ENCODE results near the gene ATP8A2.
"Not testable (repeated sequence)": the region's sequence is repeated elsewhere in the genome, so short reads cannot be mapped to it uniquely, and the experiment has no call there.

The ATP8A2 gene

DNA sequence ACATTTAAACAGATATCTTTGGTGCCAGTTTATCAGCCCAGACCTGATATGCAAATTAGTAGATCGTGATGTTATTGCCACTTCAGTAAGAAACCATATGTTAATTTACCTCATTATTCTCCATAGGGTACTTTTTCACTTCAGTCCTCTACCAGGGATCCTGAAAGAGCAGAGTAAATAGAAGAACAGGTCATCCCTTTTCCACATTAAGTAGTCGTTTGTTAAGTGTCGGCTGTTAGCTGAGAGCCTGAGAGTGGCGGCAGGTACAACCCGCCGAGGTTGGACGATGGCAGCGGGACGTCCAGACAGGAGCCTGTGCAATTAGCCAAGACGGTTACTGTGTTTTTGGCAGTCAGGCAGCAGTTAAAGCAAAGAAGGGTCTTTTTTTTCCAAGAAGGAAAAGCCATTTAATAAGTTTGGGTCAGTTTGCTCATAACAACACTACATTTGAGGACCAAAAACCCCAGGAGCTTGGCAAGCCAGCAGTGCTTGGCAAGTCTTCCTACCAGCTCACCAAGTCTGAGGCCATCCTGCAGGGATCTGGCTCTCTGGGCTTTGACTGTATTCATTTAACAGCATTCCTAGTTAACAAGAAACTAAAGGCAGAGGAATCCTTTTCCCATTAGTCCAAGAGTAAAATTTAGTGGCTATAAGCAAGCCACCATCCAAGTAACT, 448.2 kb downstream of the ATP8A2 start:
- H3K36me3 ChIP-seq (ENCODE audit: control insufficient read depth in 2 of 2, insufficient read depth in 2 of 2, low read length in 2 of 2): no peaks in the 10 kb centered on the region
- no peaks in the 10 kb centered on the region for H3K4me1 ChIP-seq (ENCODE audit: control insufficient read depth in 2 of 2, insufficient read depth in 2 of 2, low read length in 2 of 2)
- H3K27ac ChIP-seq (ENCODE audit: low read depth in 2 of 2, low read length in 2 of 2): no peak overlapping the region
- no peaks in the 10 kb centered on the region for H3K9me3 ChIP-seq (ENCODE audit: control insufficient read depth in 2 of 2, low read length in 2 of 2)
- H3K27me3 ChIP-seq (ENCODE audit: control insufficient read depth in 2 of 2, insufficient read depth in 2 of 2, low read length in 2 of 2): no peaks in the 10 kb centered on the region
- H3K9ac ChIP-seq (ENCODE audit: low read depth in 1 of 2, low read length in 2 of 2): no peak overlapping the region
- H3K4me3 ChIP-seq (ENCODE audit: low read length in 2 of 2): no peak overlapping the region

DNA sequence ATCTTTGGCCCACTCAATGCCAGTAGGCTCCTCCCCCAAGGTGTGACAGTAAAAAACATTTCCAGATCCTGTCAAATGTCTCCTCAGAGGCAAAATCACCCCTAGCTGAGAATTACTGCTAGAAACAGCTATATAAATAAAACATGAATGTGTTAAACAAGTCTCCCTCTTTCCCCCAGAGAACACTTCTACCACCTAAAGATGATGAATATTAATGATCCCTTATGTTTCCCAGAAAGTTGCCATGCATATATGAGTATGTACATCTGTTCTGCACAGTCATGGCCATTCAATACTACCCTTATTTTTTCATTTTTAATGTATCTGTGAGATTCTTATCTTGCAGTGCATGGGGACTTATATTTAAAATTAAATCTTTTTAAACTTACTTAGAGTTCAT, 450.0 kb downstream of the ATP8A2 start:
- Histone ChIP-seq H3K27ac (ENCODE audit: low read depth in 2 of 2, low read length in 2 of 2) (no peak overlapping the region), H3K36me3 (ENCODE audit: control insufficient read depth in 2 of 2, insufficient read depth in 2 of 2, low read length in 2 of 2) (no peaks in the 10 kb centered on the region), H3K4me1 (ENCODE audit: control insufficient read depth in 2 of 2, insufficient read depth in 2 of 2, low read length in 2 of 2) (no peaks in the 10 kb centered on the region), H3K9me3 (ENCODE audit: control insufficient read depth in 2 of 2, low read length in 2 of 2) (no peaks in the 10 kb centered on the region), H3K4me3 (ENCODE audit: low read length in 2 of 2) (no peak overlapping the region), H3K27me3 (ENCODE audit: control insufficient read depth in 2 of 2, insufficient read depth in 2 of 2, low read length in 2 of 2) (no peaks in the 10 kb centered on the region), H3K9ac (ENCODE audit: low read depth in 1 of 2, low read length in 2 of 2) (no peak overlapping the region)

DNA sequence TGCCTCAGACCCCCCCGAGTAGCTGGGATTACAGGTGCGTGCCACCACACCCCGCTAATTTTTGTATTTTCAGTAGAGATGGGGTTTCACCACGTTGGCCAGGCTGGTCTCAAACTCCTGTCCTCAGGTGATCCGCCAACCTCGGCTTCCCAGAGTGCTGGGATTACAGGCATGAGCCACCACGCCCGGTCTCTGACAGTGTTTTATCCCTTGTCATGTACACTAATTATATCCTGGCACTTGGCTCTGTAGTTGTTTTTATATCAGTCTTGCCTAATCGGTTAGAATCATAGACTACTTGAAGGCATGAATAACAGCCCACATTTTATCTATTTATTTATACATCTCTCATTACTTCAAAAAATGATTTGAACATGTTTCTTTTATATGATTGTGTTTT, 455.4 kb downstream of the ATP8A2 start:
- H3K27me3 ChIP-seq (ENCODE audit: control insufficient read depth in 2 of 2, insufficient read depth in 2 of 2, low read length in 2 of 2); H3K36me3 ChIP-seq (ENCODE audit: control insufficient read depth in 2 of 2, insufficient read depth in 2 of 2, low read length in 2 of 2); H3K4me3 ChIP-seq (ENCODE audit: low read length in 2 of 2); H3K4me1 ChIP-seq (ENCODE audit: control insufficient read depth in 2 of 2, insufficient read depth in 2 of 2, low read length in 2 of 2); H3K9me3 ChIP-seq (ENCODE audit: control insufficient read depth in 2 of 2, low read length in 2 of 2); H3K27ac ChIP-seq (ENCODE audit: low read depth in 2 of 2, low read length in 2 of 2); H3K9ac ChIP-seq (ENCODE audit: low read depth in 1 of 2, low read length in 2 of 2): not testable (repeated sequence)

DNA sequence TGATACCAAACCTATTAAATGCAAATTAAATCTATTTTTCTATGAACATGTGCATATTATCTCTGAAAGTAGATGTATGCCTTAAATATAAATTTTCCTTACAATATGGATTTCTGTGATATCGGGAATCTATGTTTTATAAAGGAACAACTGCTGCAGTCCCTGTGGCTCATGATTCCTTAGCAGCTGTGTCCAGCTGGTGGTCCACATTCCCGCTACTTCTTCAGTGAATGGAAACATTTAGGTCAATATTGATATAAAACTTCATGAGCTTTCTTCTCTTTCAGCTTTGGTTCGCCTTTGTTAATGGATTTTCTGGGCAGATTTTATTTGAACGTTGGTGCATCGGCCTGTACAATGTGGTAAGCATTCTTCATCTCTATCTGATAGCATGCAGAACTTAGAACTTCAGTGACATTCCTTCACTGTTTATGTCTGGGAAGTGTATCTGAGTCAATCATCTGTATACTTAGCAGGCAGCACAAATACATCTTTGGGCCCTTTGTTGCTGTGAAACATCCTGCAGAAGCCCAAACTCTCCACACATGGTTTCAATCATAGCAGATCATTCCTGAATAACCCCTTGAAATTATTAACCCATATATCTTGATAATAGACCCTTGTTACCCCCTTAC, 456.2 kb downstream of the ATP8A2 start:
- Histone ChIP-seq H3K9ac (ENCODE audit: low read depth in 1 of 2, low read length in 2 of 2) (no peak overlapping the region), H3K27me3 (ENCODE audit: control insufficient read depth in 2 of 2, insufficient read depth in 2 of 2, low read length in 2 of 2) (no peaks in the 10 kb centered on the region), H3K27ac (ENCODE audit: low read depth in 2 of 2, low read length in 2 of 2) (no peak overlapping the region), H3K9me3 (ENCODE audit: control insufficient read depth in 2 of 2, low read length in 2 of 2) (no peaks in the 10 kb centered on the region), H3K4me1 (ENCODE audit: control insufficient read depth in 2 of 2, insufficient read depth in 2 of 2, low read length in 2 of 2) (no peaks in the 10 kb centered on the region), H3K4me3 (ENCODE audit: low read length in 2 of 2) (no peak overlapping the region), H3K36me3 (ENCODE audit: control insufficient read depth in 2 of 2, insufficient read depth in 2 of 2, low read length in 2 of 2) (no peaks in the 10 kb centered on the region)

DNA sequence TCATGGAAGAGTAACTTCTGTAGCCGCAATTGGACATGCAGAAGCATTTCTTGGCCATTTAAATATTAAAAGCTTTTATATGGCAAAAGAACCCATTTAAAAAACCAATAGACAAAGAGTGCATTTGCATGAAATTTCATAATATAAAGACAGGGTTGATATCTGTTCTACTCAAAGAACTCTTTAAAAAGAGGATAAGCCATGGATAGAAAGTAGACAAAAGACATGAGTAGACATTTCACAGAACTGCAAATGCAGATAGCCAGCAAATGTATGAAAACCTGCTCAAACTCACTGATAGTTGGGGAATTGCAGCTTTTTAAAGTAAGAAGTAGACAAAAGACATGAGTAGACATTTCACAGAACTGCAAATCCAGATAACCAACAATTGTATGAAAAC, 462.0 kb downstream of the ATP8A2 start:
- no peaks in the 10 kb centered on the region for H3K4me1 ChIP-seq (ENCODE audit: control insufficient read depth in 2 of 2, insufficient read depth in 2 of 2, low read length in 2 of 2)
- no peaks in the 10 kb centered on the region for H3K9me3 ChIP-seq (ENCODE audit: control insufficient read depth in 2 of 2, low read length in 2 of 2)
- no peak overlapping the region for H3K4me3 ChIP-seq (ENCODE audit: low read length in 2 of 2)
- H3K27me3 ChIP-seq (ENCODE audit: control insufficient read depth in 2 of 2, insufficient read depth in 2 of 2, low read length in 2 of 2): no peaks in the 10 kb centered on the region
- H3K27ac ChIP-seq (ENCODE audit: low read depth in 2 of 2, low read length in 2 of 2): no peak overlapping the region
- no peaks in the 10 kb centered on the region for H3K36me3 ChIP-seq (ENCODE audit: control insufficient read depth in 2 of 2, insufficient read depth in 2 of 2, low read length in 2 of 2)
- no peak overlapping the region for H3K9ac ChIP-seq (ENCODE audit: low read depth in 1 of 2, low read length in 2 of 2)

DNA sequence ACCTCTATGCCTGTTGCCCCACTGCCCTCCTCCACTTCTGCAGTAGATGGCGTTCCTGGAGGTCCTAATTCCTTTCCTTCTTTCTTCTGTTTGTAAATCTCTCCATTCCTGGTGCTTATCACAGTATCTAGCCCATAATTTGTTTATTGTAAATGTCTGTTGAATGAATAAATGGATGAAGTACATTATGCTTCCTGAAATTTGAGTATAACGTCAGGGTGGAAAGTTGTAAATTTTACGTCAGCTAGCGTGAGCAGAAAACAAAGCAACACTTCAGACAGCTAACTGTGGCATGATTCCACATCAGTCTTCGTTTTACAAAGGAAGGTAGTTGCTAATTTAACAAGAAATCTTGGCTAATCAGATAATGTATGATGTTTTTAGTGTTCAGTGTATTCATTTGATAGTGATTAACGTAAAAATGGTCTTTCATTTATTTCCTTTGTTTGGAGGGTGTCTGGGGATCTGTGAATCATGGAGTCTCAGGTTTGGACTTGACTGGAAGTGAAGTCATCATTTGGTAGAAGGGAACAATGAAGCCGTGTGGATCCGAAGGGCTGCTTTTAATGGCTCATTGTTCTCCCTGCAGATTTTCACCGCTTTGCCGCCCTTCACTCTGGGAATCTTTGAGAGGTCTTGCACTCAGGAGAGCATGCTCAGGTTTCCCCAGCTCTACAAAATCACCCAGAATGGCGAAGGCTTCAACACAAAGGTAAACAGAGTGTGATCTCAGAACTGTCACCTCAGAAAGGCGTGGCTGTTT, 465.0 kb downstream of the ATP8A2 start:
- Histone ChIP-seq H3K27ac (ENCODE audit: low read depth in 2 of 2, low read length in 2 of 2) (no peak overlapping the region), H3K4me3 (ENCODE audit: low read length in 2 of 2) (no peak overlapping the region), H3K4me1 (ENCODE audit: control insufficient read depth in 2 of 2, insufficient read depth in 2 of 2, low read length in 2 of 2) (no peaks in the 10 kb centered on the region), H3K9me3 (ENCODE audit: control insufficient read depth in 2 of 2, low read length in 2 of 2) (no peaks in the 10 kb centered on the region), H3K36me3 (ENCODE audit: control insufficient read depth in 2 of 2, insufficient read depth in 2 of 2, low read length in 2 of 2) (no peaks in the 10 kb centered on the region), H3K27me3 (ENCODE audit: control insufficient read depth in 2 of 2, insufficient read depth in 2 of 2, low read length in 2 of 2) (no peaks in the 10 kb centered on the region), H3K9ac (ENCODE audit: low read depth in 1 of 2, low read length in 2 of 2) (no peak overlapping the region)

DNA sequence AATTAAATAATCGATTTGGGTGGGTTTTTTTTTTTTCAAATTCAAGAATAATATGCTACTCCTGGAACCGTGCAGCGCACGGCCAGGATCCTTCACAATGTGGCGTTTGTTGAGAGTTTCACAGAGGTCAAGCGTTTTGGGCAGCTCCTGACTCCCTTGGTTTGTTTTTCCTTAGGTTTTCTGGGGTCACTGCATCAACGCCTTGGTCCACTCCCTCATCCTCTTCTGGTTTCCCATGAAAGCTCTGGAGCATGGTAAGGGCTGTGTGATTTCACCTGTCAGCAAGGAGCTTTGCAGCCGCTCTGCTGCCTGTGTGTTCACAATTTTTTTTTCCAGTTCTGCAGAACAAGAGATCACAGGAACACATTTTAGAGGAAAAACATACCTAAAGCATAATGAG, 467.6 kb downstream of the ATP8A2 start:
- no peak overlapping the region for H3K9ac ChIP-seq (ENCODE audit: low read depth in 1 of 2, low read length in 2 of 2)
- no peaks in the 10 kb centered on the region for H3K27me3 ChIP-seq (ENCODE audit: control insufficient read depth in 2 of 2, insufficient read depth in 2 of 2, low read length in 2 of 2)

DNA sequence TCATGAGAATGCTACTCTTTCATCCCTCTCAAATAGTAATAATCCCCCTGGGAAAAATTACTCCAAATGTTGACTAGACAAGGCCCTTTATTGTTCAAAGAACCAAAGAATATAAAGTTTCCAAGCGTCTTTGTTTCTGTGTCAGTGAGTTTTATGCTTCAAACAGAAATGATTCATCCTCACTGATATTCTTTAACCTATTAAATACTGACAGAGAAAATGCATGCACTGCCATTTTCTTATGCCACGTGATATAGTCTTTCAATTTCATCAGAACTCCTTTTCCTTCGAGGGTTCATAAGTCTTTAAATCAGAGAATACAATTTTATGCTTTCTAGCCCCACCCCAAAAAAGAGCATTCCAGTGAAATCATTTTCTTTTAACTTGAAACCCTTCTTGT, 468.5 kb downstream of the ATP8A2 start:
- Histone ChIP-seq H3K27ac (ENCODE audit: low read depth in 2 of 2, low read length in 2 of 2) (no peak overlapping the region), H3K36me3 (ENCODE audit: control insufficient read depth in 2 of 2, insufficient read depth in 2 of 2, low read length in 2 of 2) (no peaks in the 10 kb centered on the region), H3K9me3 (ENCODE audit: control insufficient read depth in 2 of 2, low read length in 2 of 2) (no peaks in the 10 kb centered on the region), H3K9ac (ENCODE audit: low read depth in 1 of 2, low read length in 2 of 2) (no peak overlapping the region), H3K4me1 (ENCODE audit: control insufficient read depth in 2 of 2, insufficient read depth in 2 of 2, low read length in 2 of 2) (no peaks in the 10 kb centered on the region), H3K4me3 (ENCODE audit: low read length in 2 of 2) (no peak overlapping the region), H3K27me3 (ENCODE audit: control insufficient read depth in 2 of 2, insufficient read depth in 2 of 2, low read length in 2 of 2) (no peaks in the 10 kb centered on the region)

More for the DNA sequence above, 467.6 kb downstream of the ATP8A2 start:
- no peaks in the 10 kb centered on the region for H3K9me3 ChIP-seq (ENCODE audit: control insufficient read depth in 2 of 2, low read length in 2 of 2)
- H3K36me3 ChIP-seq (ENCODE audit: control insufficient read depth in 2 of 2, insufficient read depth in 2 of 2, low read length in 2 of 2): no peaks in the 10 kb centered on the region
- no peaks in the 10 kb centered on the region for H3K4me1 ChIP-seq (ENCODE audit: control insufficient read depth in 2 of 2, insufficient read depth in 2 of 2, low read length in 2 of 2)
- no peak overlapping the region for H3K27ac ChIP-seq (ENCODE audit: low read depth in 2 of 2, low read length in 2 of 2)
- no peak overlapping the region for H3K4me3 ChIP-seq (ENCODE audit: low read length in 2 of 2)

DNA sequence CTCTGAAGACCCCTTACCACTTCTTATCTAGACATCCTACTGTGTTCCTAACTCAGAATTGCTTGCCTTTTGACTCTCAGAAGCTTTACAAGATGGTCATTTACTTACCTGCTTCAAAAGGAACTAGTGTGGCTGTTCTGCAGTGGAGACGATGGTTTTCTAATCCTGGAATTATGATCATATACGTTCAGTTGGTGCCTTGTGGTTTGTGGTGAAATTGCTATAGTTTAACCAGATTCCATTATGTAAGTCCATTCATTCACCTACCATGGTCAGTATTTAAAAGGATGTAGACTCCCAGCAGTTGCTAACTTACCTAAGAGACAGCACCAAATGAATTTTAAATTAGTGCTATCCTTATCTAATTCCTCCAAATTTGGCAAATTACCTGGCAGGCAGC, 469.2 kb downstream of the ATP8A2 start:
- Histone ChIP-seq H3K9me3 (ENCODE audit: control insufficient read depth in 2 of 2, low read length in 2 of 2) (no peaks in the 10 kb centered on the region), H3K9ac (ENCODE audit: low read depth in 1 of 2, low read length in 2 of 2) (no peak overlapping the region), H3K27me3 (ENCODE audit: control insufficient read depth in 2 of 2, insufficient read depth in 2 of 2, low read length in 2 of 2) (no peaks in the 10 kb centered on the region), H3K4me3 (ENCODE audit: low read length in 2 of 2) (no peak overlapping the region), H3K4me1 (ENCODE audit: control insufficient read depth in 2 of 2, insufficient read depth in 2 of 2, low read length in 2 of 2) (no peaks in the 10 kb centered on the region), H3K27ac (ENCODE audit: low read depth in 2 of 2, low read length in 2 of 2) (no peak overlapping the region), H3K36me3 (ENCODE audit: control insufficient read depth in 2 of 2, insufficient read depth in 2 of 2, low read length in 2 of 2) (no peaks in the 10 kb centered on the region)

DNA sequence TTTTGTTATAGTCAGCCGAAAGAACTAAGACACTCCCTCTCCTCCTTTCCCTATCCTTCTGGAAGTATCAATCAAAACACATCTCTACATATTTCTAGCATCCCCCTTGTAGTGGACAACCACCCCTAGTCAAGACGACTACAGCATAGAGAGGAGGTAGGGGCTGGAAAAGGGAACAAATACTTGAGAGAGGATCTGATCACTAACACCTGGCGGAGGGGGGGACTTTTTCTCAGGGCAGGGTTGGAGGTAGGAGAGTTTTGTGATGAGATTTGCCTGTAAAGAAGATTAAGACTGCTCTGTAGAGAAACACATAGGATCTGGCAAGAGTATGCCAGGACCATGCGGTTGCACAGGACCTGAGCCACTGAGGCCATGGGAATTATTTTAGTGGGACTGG, 471.9 kb downstream of the ATP8A2 start:
- no peaks in the 10 kb centered on the region for H3K27me3 ChIP-seq (ENCODE audit: control insufficient read depth in 2 of 2, insufficient read depth in 2 of 2, low read length in 2 of 2)
- H3K4me1 ChIP-seq (ENCODE audit: control insufficient read depth in 2 of 2, insufficient read depth in 2 of 2, low read length in 2 of 2): peaks cover 0 to 4% of the 10 kb centered on the region in 2 donors
- H3K36me3 ChIP-seq (ENCODE audit: control insufficient read depth in 2 of 2, insufficient read depth in 2 of 2, low read length in 2 of 2): no peaks in the 10 kb centered on the region

More for the DNA sequence above, 471.9 kb downstream of the ATP8A2 start:
- H3K9ac ChIP-seq (ENCODE audit: low read depth in 1 of 2, low read length in 2 of 2): no peak overlapping the region
- no peak overlapping the region for H3K27ac ChIP-seq (ENCODE audit: low read depth in 2 of 2, low read length in 2 of 2)
- H3K9me3 ChIP-seq (ENCODE audit: control insufficient read depth in 2 of 2, low read length in 2 of 2): no peaks in the 10 kb centered on the region
- no peak overlapping the region for H3K4me3 ChIP-seq (ENCODE audit: low read length in 2 of 2)

All from mucosa of rectum (tissue), 2 donors.